B cell (primary cell): ENCODE results near the gene PCSK6. TPM values are rescaled to one million over a fixed set of nuclear protein-coding genes. Genes with fewer than 3 reads are reported as not detected.

ENCODE experiments used
- ATAC-seq: fragments of 200-7000 bp; cut with Tn5 transposase; one replicate; pipeline ENCODE4 v1.10.0; 2021; ENCODE audit warnings: low read depth, mild to moderate bottlenecking, moderate number of reproducible peaks, moderate library complexity
- CTCF ChIA-PET: fragments of 350-600 bp; sonication (Branson Sonifier 250); formaldehyde crosslinking; loops from one replicate; lab custom pipeline; 2021; ENCODE audit warnings: antibody characterized with exemption, inconsistent platforms; lab: Charles Lee
- POLR2A ChIA-PET: fragments of 350-600 bp; sonication (Branson Sonifier 250); formaldehyde crosslinking; loops from one replicate; lab custom pipeline; 2021; ENCODE audit warnings: antibody characterized with exemption; lab: Charles Lee
- DNase-seq: peaks from one replicate; pipeline ENCODE4 v3.0.0; 2013
- H2AFZ ChIP-seq: 2 replicates; pipeline ENCODE4 v1.6.1; 2012; ENCODE audit warnings: mild to moderate bottlenecking, low read depth, low read length; ENCODE audit not compliant: insufficient read depth, poor library complexity, severe bottlenecking
- H3K27ac ChIP-seq, 2 donors: 1 replicate in 1 of 2; 2 replicates in 1 of 2; pipeline ENCODE4 v1.5.1; 2012 to 2013; ENCODE audit warnings: low read length in 2 of 2, mild to moderate bottlenecking in 2 of 2, moderate library complexity in 1 of 2
- H3K27me3 ChIP-seq, 4 experiments: fragments of 200-600 bp in 1 of 4; sonication (generic) in 1 of 4; replicated peaks in 1 of 4; 1 replicate in 2 of 4; 2 replicates in 2 of 4; pipeline versions ENCODE4 v1.6.1 to v1.7.0; 2013 to 2016; ENCODE audit warnings: low read length in 3 of 4, mild to moderate bottlenecking in 2 of 4, mixed read lengths in 1 of 4, moderate library complexity in 1 of 4; ENCODE audit not compliant: insufficient read depth in 4 of 4, control insufficient read depth in 3 of 4; ENCODE audit errors: control extremely low read depth in 1 of 4
- H3K36me3 ChIP-seq, 2 experiments: replicated peaks in 1 of 2; 1 replicate in 1 of 2; 2 replicates in 1 of 2; pipeline versions ENCODE4 v1.6.1 to v1.7.1; 2013; ENCODE audit warnings: low read length in 1 of 2; ENCODE audit not compliant: insufficient read depth in 2 of 2, control insufficient read depth in 1 of 2; ENCODE audit errors: control extremely low read depth in 1 of 2, extremely low read depth in 1 of 2
- H3K4me1 ChIP-seq, 2 donors: fragments of 200-600 bp in 1 of 2; sonication (generic) in 1 of 2; 1 replicate in 1 of 2; 2 replicates in 1 of 2; pipeline versions ENCODE4 v1.5.1 to v1.6.1; 2013 to 2017; ENCODE audit warnings: low read length in 2 of 2; ENCODE audit not compliant: control insufficient read depth in 2 of 2, insufficient read depth in 2 of 2
- H3K4me2 ChIP-seq: replicated peaks from 2 replicates; pipeline ENCODE3; 2012; ENCODE audit warnings: mild to moderate bottlenecking, low read depth, low read length; ENCODE audit not compliant: poor library complexity, severe bottlenecking
- H3K4me3 ChIP-seq, 5 experiments: fragments of 200-600 bp in 1 of 5; sonication (generic) in 1 of 5; 1 replicate in 3 of 5; 2 replicates in 2 of 5; pipeline versions ENCODE4 v1.5.1 to v1.7.0; 2011 to 2016; ENCODE audit warnings: low read length in 4 of 5, mild to moderate bottlenecking in 4 of 5, low read depth in 2 of 5, control low read depth in 1 of 5, moderate library complexity in 1 of 5; ENCODE audit not compliant: insufficient read depth in 1 of 5; ENCODE audit errors: control extremely low read depth in 1 of 5, extremely low read depth in 1 of 5
- H3K79me2 ChIP-seq: fragments of 200-600 bp; sonication (generic); one replicate; pipeline ENCODE4 v1.6.0; 2016; ENCODE audit warnings: low read length; ENCODE audit not compliant: control insufficient read depth, insufficient read depth
- H3K9ac ChIP-seq: fragments of 200-600 bp; sonication (generic); 2 replicates; pipeline ENCODE4 v1.6.1; 2017; ENCODE audit warnings: mild to moderate bottlenecking, low read length, moderate library complexity
- H3K9me3 ChIP-seq, 3 donors: one replicate each; pipeline versions ENCODE4 v1.6.1 to v1.7.1; 2013; ENCODE audit warnings: low read length in 2 of 3; ENCODE audit not compliant: control insufficient read depth in 2 of 3, insufficient read depth in 1 of 3; ENCODE audit errors: control extremely low read depth in 1 of 3
- H4K20me1 ChIP-seq: 2 replicates; pipeline ENCODE4 v1.6.0; 2012; ENCODE audit warnings: mild to moderate bottlenecking, low read length; ENCODE audit not compliant: insufficient read depth, control insufficient read depth, poor library complexity, severe bottlenecking
- H3K27ac Mint-ChIP-seq: one replicate; pipeline ENCODE4 v1.8.0; 2021; ENCODE audit warnings: mixed read lengths
- H3K27me3 Mint-ChIP-seq: one replicate; pipeline ENCODE4 v1.8.0; 2021; ENCODE audit warnings: mixed read lengths
- H3K4me1 Mint-ChIP-seq: one replicate; pipeline ENCODE4 v1.8.0; 2021; ENCODE audit warnings: mixed read lengths
- H3K4me3 Mint-ChIP-seq: one replicate; pipeline ENCODE4 v1.8.0; 2021; ENCODE audit warnings: mixed read lengths
- H3K9me3 Mint-ChIP-seq: one replicate; pipeline ENCODE4 v1.8.0; 2022; ENCODE audit warnings: mixed read lengths; ENCODE audit not compliant: insufficient read depth
- CTCF ChIP-seq: fragments of 200-600 bp; IDR thresholded peaks from one replicate; pipeline ENCODE4 v1.8.0; 2022; ENCODE audit warnings: antibody characterized with exemption, mild to moderate bottlenecking
- EZH2 ChIP-seq: IDR thresholded peaks from 2 replicates; pipeline ENCODE4 v1.6.1; 2012; ENCODE audit warnings: borderline replicate concordance, low read depth, mild to moderate bottlenecking, moderate library complexity, low read length; ENCODE audit not compliant: insufficient read depth, poor library complexity, severe bottlenecking
- WGBS: methylation state at CpG from one replicate; pipeline ENCODE4 v1.1.5; 2013; ENCODE audit warnings: missing lambda C conversion rate; ENCODE audit not compliant: insufficient coverage; 5-methylcytosine and 5-hydroxymethylcytosine counted together
- intact Hi-C: fragments of 100-400 bp; cut with micrococcal nuclease; formaldehyde crosslinking; loops from one replicate; pipeline ENCODE4 v1.10.0; 2022
- polyA plus RNA-seq: library from polyadenylated mRNA; depleted of rRNA; stranded (reverse); fragments of >200 nt; gene quantifications from 2 replicates; pipeline ENCODE4 v1.2.3, GENCODE V29; 2012
- total RNA-seq, 2 donors: library from RNA; stranded (reverse); fragments of 120-200 nt in 1 of 2; gene quantifications; 1 replicate in 1 of 2; 2 replicates in 1 of 2; pipeline versions ENCODE4 v1.2.3 to v1.2.4, GENCODE V29; 2013 to 2022

PCSK6 gene
- total and polyA plus RNA-seq, 2 donors (not counting 1 experiment from before 2014, with no cell fraction given): 0.66 to 1.6 TPM

- peaks cover 3% of the 10 kb centered on the region for H3K4me1 Mint-ChIP-seq
- no peak overlapping the region for H3K9ac ChIP-seq
- ChIA-PET CTCF (no interaction called here), POLR2A (no interaction called here)
- TF ChIP-seq EZH2: no peak
- no peak for TF ChIP-seq CTCF
- no peak overlapping the region for H3K4me2 ChIP-seq
- DNase-seq (no peak), ATAC-seq (no peak)
- 83% methylated on average over 18 of the region's 22 CpGs for WGBS
- no peaks in the 10 kb centered on the region for H3K79me2 ChIP-seq
- H3K4me3 ChIP-seq: no peak overlapping the region
- no peaks in the 10 kb centered on the region for H4K20me1 ChIP-seq
- peaks cover 0 to 12% (median 0%) of the 10 kb centered on the region in 4 experiments for H3K27me3 ChIP-seq
- H3K9me3 ChIP-seq: peaks cover 0 to 13% (median 0%) of the 10 kb centered on the region in 3 donors
- intact Hi-C loops: no loop called here
- no peaks in the 10 kb centered on the region for H3K36me3 ChIP-seq
- H3K27ac Mint-ChIP-seq: no peak overlapping the region
- peaks cover 11% of the 10 kb centered on the region for H3K27me3 Mint-ChIP-seq
- no peaks in the 10 kb centered on the region for H3K4me1 ChIP-seq
- H3K9me3 Mint-ChIP-seq: no peaks in the 10 kb centered on the region
- no peak overlapping the region for H2AFZ ChIP-seq
- no peak overlapping the region for H3K4me3 Mint-ChIP-seq
- no peak overlapping the region for H3K27ac ChIP-seq
These were observed 43.7 kb downstream of the PCSK6 start for GRCh38 chr15:101445562-101446517.
